Right cardiac atrium (tissue), 5 donors: ENCODE measurements around the gene CTNND2. TPM values are rescaled to one million over a fixed set of nuclear protein-coding genes. Genes with fewer than 3 reads are reported as not detected.
A peak's percentile ranks its signal among the peaks of the same experiment; 100 is the strongest.

Experiments
- ATAC-seq, 2 donors: fragments of 200-7000 bp; cut with Tn5 transposase; one replicate each; pipeline versions ENCODE4 v1.8.0 to v1.9.1; 2020; ENCODE audit warnings: moderate library complexity in 2 of 2, mild to moderate bottlenecking in 1 of 2
- DNase-seq, 3 donors: peaks; one replicate each; pipeline ENCODE4 v3.0.0-alpha.2; 2020
- H3K27ac ChIP-seq: one replicate; pipeline ENCODE4 v1.5.1; 2013; ENCODE audit warnings: mild to moderate bottlenecking, low read length, control low read depth, moderate library complexity
- H3K27me3 ChIP-seq: one replicate; pipeline ENCODE4 v1.6.1; 2013; ENCODE audit not compliant: control insufficient read depth, insufficient read depth
- H3K4me1 ChIP-seq: one replicate; pipeline ENCODE4 v1.6.1; 2013; ENCODE audit warnings: low read length; ENCODE audit not compliant: control insufficient read depth, insufficient read depth
- H3K4me3 ChIP-seq: one replicate; pipeline ENCODE4 v1.5.1; 2013; ENCODE audit warnings: low read length, control low read depth
- H3K9me3 ChIP-seq: one replicate; pipeline ENCODE4 v1.6.1; 2013; ENCODE audit warnings: low read length; ENCODE audit not compliant: control insufficient read depth
- WGBS: extraction: QIAGEN DNeasy Blood & Tissue Kit; methylation state at CpG from one replicate; pipeline ENCODE4 v1.1.7; 2013; 5-methylcytosine and 5-hydroxymethylcytosine counted together
- intact Hi-C, 4 donors: fragments of 100-400 bp; cut with DNase I; formaldehyde crosslinking; loops; one replicate each; pipeline versions ENCODE4 v1.11.0 to v1.14.0; 2022 to 2023
- polyA plus RNA-seq: library from polyadenylated mRNA; stranded (reverse); fragments of 200-250 nt; gene quantifications from one replicate; pipeline ENCODE4 v1.2.3, GENCODE V29; 2013
- total RNA-seq, 4 donors: library from RNA; stranded (reverse); fragmentation: NEBNext Ultra II Directional; extraction: Animal tissue kit (Norgen Biotek cat#: 25700); gene quantifications; one replicate each; pipeline ENCODE4 v1.2.1, GENCODE V29; 2021
- donor health status: healthy with polysubstance abuse.
- donor health status: DM: no; HTN: yes; CAD: no.
- donor health status: DM: no; HTN: no; CAD: no.
- donor health status: DM: no; HTN: yes; CAD: no; lungs with severe emphysema.
- donor health status: DM: yes; HTN: yes; CAD: no.

The CTNND2 gene
- total and polyA plus RNA-seq, 5 donors = 2.6 to 14.0 (median 4.8) TPM

DNA sequence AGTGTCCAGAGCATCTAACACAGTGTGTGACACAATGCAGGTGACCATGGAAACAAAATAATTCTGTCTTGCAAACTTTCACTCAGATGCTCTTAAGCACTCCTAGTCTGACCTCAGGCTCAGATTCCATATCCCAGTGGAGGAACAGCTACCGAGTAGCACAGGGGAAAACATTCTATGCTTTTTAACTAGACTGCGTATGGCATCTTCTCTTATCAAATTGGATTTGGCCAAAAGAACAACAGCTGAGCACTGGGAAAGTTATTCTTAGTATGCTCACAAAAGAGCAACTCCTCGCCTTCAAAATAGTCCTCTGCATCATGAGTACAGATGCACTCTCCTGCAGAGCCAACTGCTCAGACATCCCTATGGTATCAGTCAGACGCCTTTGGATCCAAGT lies 615.0 kb downstream of the CTNND2 start:
- no peaks in the 10 kb centered on the region for H3K4me1 ChIP-seq
- peak in 1 of 2 donors; percentile 11 for ATAC-seq
- 29% methylated on average over 4 of the region's 4 CpGs for whole genome bisulfite sequencing
- H3K27ac ChIP-seq = no peak overlapping the region
- intact Hi-C loops = no loop called here
- no peaks in the 10 kb centered on the region for H3K27me3 ChIP-seq
- H3K4me3 ChIP-seq = no peak overlapping the region
- no peaks in the 10 kb centered on the region for H3K9me3 ChIP-seq
- no peak for DNase-seq

DNA sequence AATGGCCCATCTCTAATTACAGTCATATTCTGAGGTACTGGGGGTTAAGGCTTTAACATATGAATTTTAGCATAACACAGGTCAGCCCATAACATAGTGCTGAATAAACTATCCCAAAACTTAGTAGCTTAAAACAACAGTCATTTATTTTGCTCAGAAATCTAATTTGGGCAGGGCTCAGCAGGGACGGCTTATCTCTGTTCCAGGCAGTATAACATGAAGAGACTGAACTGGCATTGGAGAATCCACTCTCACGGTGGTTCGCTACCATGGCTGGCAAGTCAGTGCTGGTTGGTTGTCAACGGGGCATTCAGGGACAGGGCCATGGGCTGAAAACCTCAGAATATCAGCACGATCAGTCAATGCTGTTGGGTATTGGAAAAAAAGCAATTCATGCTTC lies 622.4 kb downstream of the CTNND2 start:
- no peak for ATAC-seq
- Histone ChIP-seq H3K4me1 (no peaks in the 10 kb centered on the region), H3K9me3 (peaks cover 7% of the 10 kb centered on the region), H3K4me3 (no peak overlapping the region), H3K27ac (no peak overlapping the region), H3K27me3 (no peaks in the 10 kb centered on the region)
- intact Hi-C loops = no loop called here
- WGBS = 90% methylated on average over 5 of the region's 5 CpGs
- DNase-seq = no peak

DNA sequence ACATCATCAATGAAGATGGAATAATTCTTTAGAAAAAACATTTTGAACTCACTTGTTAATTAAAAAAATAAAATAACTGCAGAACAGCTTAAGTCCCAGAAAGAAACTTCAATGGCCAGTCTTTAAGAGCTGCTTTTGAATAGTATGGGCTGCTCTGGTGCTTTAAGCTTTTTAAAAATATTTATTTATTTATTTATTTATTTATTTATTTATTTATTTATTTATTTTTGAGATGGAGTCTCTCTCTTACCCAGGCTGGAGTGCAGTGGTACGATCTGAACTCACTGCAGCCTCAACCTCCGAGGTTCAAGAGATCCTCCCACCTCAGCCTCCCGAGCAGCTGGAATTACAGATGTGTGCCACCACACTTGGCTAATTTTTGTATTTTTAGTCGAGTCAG lies 626.9 kb downstream of the CTNND2 start:
- no peak overlapping the region for H3K4me3 ChIP-seq
- DNase-seq (no peak), ATAC-seq (no peak)
- no peaks in the 10 kb centered on the region for H3K27me3 ChIP-seq
- no peak overlapping the region for H3K27ac ChIP-seq
- H3K9me3 ChIP-seq = peaks cover 6% of the 10 kb centered on the region
- WGBS = 79% methylated on average over 4 of the region's 4 CpGs
- no peaks in the 10 kb centered on the region for H3K4me1 ChIP-seq
- intact Hi-C loops = no loop called here

DNA sequence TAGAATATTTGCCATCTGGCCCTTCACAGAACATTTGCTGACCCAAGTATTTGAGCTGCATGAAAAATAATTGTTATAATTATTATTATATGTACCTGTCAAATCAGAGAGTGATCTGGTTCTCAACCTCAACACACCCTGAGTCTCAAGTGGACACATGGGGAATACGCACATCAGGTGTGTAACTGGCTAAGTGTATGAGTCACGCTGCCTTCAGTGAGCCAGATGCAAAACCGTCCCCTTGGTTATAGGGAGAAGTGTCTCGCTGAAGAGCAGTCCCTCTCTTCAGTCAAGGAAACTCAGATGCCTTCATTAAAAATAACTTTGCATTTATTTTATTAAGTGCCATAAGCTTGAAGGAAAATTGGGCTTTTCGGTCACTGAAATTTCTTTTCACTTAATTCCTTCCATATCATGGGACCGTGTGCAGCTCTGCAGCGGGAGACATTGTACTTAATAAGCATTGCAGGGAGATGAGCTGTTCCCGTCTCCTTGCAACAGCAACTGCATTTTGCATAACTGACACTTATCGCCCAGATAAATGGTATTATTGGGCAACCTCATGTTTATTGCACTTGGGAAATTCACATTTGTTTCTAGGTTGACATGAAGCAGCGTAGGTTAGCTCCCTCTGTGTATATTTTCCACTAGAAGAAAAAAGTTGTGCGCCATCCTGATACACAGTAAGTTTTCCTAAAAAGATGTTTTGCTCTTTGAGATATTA lies 630.9 kb downstream of the CTNND2 start:
- Histone ChIP-seq H3K9me3 (peaks cover 1% of the 10 kb centered on the region), H3K27ac (no peak overlapping the region), H3K4me3 (no peak overlapping the region), H3K27me3 (no peaks in the 10 kb centered on the region), H3K4me1 (no peaks in the 10 kb centered on the region)
- WGBS = 74% methylated on average over 11 of the region's 11 CpGs
- ATAC-seq = no peak
- intact Hi-C loops = no loop called here
- DNase-seq = no peak

DNA sequence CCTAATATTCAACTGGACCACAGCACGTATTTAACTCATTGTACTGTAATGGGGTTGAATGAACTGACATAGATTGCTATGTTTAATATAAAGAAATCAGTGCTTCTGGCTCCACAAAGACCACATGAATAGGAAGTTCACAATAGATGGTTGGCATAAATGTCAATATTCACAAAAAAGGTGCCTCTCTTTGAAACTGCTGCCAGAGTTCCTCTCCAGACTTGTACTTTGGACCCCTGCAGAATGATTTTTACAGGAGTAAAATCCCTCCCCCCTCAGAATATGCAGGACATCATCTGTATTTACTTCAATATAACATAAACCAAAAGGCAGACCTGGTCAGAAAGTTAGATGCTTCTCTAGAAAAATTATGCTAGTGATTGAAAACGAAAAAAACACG lies 634.7 kb downstream of the CTNND2 start:
- Histone ChIP-seq H3K27ac (no peak overlapping the region), H3K27me3 (no peaks in the 10 kb centered on the region), H3K9me3 (no peaks in the 10 kb centered on the region), H3K4me1 (no peaks in the 10 kb centered on the region), H3K4me3 (no peak overlapping the region)
- ATAC-seq (no peak), DNase-seq (no peak)
- intact Hi-C loops = loop anchor here in 1 of 4 donors (10.0 kb wide), 1 partner anchor 225 kb away; no protein-coding TSS in a partner anchor
- WGBS = 93% methylated on average over 3 of the region's 3 CpGs

DNA sequence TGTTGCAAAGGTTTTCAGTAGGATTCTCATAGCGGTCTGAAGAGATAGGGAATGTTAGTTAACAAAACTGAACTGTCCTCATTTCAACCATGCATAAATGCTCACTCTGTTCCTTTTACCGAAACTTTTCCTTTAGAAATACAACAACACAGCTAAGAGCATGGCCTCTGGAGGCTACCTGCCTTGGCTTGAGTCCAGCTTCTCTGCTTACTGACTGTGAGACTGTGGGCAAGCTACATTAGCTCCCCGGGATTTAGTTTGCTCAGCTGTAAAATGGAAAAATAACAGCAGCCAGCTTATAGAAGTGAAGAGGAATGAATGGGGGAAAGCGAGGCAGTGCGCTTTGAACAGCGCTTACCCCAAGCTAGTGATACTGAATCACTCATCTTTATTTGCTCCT lies 635.4 kb downstream of the CTNND2 start:
- DNase-seq (no peak), ATAC-seq (no peak)
- intact Hi-C loops = loop anchor here in 1 of 4 donors (10.0 kb wide), 1 partner anchor 226 kb away; no protein-coding TSS in a partner anchor
- Histone ChIP-seq H3K4me3 (no peak overlapping the region), H3K27ac (no peak overlapping the region), H3K27me3 (no peaks in the 10 kb centered on the region), H3K9me3 (no peaks in the 10 kb centered on the region), H3K4me1 (no peaks in the 10 kb centered on the region)
- 86% methylated on average over 6 of the region's 6 CpGs for WGBS

DNA sequence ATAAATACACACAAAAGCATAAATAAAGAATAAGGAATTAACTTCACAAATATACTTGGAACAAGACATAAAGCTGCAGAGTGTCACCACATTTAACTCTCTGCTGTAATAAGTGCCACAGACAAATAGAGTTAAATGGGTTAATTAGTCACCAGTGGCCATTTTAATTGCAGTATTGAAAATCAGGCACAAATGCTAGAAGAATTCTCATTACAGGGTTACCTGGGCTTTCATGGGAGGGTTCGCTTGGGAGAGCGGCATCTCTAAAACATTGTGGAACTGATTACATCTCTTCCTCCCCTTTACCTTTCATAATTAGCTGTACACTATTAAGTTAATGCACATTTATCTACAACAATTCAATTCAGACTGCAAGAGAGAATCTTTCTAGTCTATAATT lies 637.9 kb downstream of the CTNND2 start:
- H3K27me3 ChIP-seq = no peaks in the 10 kb centered on the region
- intact Hi-C loops = loop anchor here in 1 of 4 donors (10.0 kb wide), 1 partner anchor 228 kb away; no protein-coding TSS in a partner anchor
- H3K9me3 ChIP-seq = no peaks in the 10 kb centered on the region
- H3K4me3 ChIP-seq = no peak overlapping the region
- no peak overlapping the region for H3K27ac ChIP-seq
- WGBS = 94% methylated on average over 2 of the region's 2 CpGs
- DNase-seq (no peak), ATAC-seq (no peak)
- no peaks in the 10 kb centered on the region for H3K4me1 ChIP-seq

DNA sequence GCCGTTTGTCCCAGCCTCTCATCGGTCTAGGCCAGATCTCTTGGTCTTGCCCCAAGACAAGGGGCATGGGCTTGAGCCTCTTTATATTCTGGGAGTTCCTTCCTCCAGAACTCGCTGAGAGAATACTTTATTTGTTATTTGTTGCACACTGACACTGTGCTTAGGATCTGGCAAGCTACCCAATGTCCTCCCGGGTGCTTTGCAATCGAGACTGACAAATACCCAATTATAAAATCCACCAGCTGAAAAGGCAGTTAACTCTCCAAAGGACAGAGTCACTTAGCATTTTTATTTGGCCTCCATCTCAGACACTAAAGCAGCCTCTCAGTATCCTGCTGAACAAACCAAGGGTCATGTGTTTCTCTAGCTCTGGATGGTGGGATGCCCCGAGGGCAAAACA lies 643.0 kb downstream of the CTNND2 start:
- no peaks in the 10 kb centered on the region for H3K4me1 ChIP-seq
- no peaks in the 10 kb centered on the region for H3K27me3 ChIP-seq
- DNase-seq = no peak
- no peak overlapping the region for H3K4me3 ChIP-seq
- ATAC-seq = no peak
- H3K27ac ChIP-seq = no peak overlapping the region
- WGBS = 53% methylated on average over 6 of the region's 6 CpGs
- no peaks in the 10 kb centered on the region for H3K9me3 ChIP-seq
- intact Hi-C loops = loop anchor here in 1 of 4 donors (10.0 kb wide), 1 partner anchor 234 kb away; no protein-coding TSS in a partner anchor

DNA sequence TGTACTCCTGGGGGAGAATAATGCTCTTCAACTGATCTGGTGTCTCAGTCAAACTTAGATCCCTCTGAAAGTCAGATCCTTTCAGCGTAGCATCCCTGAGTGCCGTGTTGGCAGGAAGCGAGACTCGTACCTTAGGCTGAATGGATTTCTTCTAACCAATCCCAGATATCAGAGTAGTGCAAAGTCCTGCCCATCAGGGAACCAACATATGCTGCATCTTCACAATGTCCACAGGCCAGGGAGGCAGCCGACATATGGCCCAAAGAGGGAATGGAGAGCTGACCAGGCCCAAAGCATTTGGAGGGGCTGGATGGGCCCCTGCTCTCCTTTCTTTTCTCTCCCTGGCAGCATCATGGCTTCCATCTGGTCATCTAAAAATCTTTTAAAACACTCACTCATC lies 646.2 kb downstream of the CTNND2 start:
- H3K4me1 ChIP-seq = no peaks in the 10 kb centered on the region
- WGBS = 89% methylated on average over 5 of the region's 5 CpGs
- no peaks in the 10 kb centered on the region for H3K27me3 ChIP-seq
- DNase-seq (no peak), ATAC-seq (no peak)
- no peak overlapping the region for H3K4me3 ChIP-seq
- intact Hi-C loops = no loop called here
- no peaks in the 10 kb centered on the region for H3K9me3 ChIP-seq
- no peak overlapping the region for H3K27ac ChIP-seq

DNA sequence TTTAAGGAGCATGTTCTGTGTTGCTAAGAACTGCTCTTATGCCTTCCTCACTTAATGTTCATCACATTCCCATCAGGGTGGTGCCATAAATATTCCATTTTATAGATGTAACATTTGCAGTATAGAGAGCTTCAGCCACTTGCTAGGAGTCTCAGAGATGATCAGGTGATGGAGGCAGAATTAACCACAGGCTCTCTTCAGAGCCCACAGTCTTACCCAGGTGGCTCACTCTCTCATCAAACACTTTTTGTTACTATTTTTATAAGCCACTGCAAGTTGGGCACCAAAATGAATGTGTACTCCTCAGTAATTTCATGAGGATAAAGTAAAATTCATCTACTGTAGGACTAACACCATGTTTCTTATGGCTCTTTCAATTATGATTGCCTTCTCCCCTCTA lies 651.7 kb downstream of the CTNND2 start:
- intact Hi-C loops = no loop called here
- no peak for ATAC-seq
- H3K4me1 ChIP-seq = no peaks in the 10 kb centered on the region
- no peak for DNase-seq
- no peaks in the 10 kb centered on the region for H3K27me3 ChIP-seq
- H3K27ac ChIP-seq = no peak overlapping the region
- H3K9me3 ChIP-seq = no peaks in the 10 kb centered on the region
- no peak overlapping the region for H3K4me3 ChIP-seq

DNA sequence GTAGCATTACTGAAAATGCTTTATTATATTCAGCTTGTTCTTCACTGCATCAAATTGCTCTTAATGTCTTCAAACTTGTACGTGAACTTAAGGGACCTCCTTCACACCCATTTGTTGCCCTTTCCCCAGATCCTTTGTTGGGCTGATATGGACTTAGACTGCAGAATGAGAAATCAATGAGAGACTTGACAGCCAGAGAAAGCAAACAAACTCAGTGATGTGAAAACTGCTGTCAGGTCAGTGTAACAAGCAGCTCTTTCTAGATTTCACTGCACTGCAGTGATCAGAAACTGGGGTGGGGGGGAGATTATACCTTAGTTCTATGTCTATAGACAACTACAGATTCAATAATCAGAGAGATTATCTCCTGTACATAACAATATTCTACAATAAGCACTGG lies 652.2 kb downstream of the CTNND2 start:
- Histone ChIP-seq H3K9me3 (no peaks in the 10 kb centered on the region), H3K27ac (no peak overlapping the region), H3K4me3 (no peak overlapping the region), H3K4me1 (no peaks in the 10 kb centered on the region), H3K27me3 (no peaks in the 10 kb centered on the region)
- intact Hi-C loops = no loop called here
- ATAC-seq = no peak
- 23% methylated on average over 1 of the region's 1 CpG for WGBS
- DNase-seq = no peak

DNA sequence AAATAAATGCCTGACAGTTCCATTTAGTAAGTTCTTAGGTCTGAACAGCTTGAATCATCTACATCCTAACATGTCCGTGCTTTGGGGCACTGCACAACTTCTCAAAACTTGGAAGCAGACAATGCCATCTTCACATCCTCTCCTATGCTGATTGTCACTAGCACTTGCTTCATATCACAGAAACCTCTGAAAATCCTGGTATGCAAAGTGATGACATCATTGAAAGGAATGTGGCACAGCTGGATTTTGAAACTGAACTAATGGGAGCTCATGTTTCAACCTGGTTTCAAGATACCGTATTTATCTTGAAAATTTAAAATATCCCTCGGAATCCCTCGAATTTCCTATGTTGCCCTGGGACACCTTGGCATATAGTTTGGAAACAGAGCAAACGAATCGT lies 653.0 kb downstream of the CTNND2 start:
- H3K27ac ChIP-seq = no peak overlapping the region
- DNase-seq (no peak), ATAC-seq (no peak)
- no peak overlapping the region for H3K4me3 ChIP-seq
- 25% methylated on average over 6 of the region's 6 CpGs for WGBS
- H3K9me3 ChIP-seq = no peaks in the 10 kb centered on the region
- no peaks in the 10 kb centered on the region for H3K4me1 ChIP-seq
- no peaks in the 10 kb centered on the region for H3K27me3 ChIP-seq
- intact Hi-C loops = no loop called here
